Lower leg skin (tissue), 4 donors: Measurements from ENCODE around the gene PIP5K1B. TPM values are rescaled to one million over a fixed set of nuclear protein-coding genes. Genes with fewer than 3 reads are reported as not detected.

Experiments
- DNase-seq, 2 donors: peaks; one replicate each; pipeline ENCODE4 v3.0.0-alpha.2; 2019; ENCODE audit warnings: low spot score in 2 of 2
- H3K4me3 ChIP-seq: fragments of 200-600 bp; sonication (generic); 2 replicates; pipeline ENCODE4 v1.5.1; 2017; ENCODE audit warnings: mild to moderate bottlenecking, low read depth; ENCODE audit not compliant: poor library complexity, severe bottlenecking
- CTCF ChIP-seq, 3 donors: fragments of 450-650 bp; IDR thresholded peaks; one replicate each; pipeline ENCODE4 v1.5.1; 2016; ENCODE audit warnings: antibody characterized with exemption in 3 of 3, mild to moderate bottlenecking in 3 of 3, moderate library complexity in 2 of 3
- POLR2A ChIP-seq, 2 donors: fragments of 450-650 bp; IDR thresholded peaks; one replicate each; pipeline ENCODE4 v1.6.1; 2016 to 2017; ENCODE audit warnings: antibody characterized with exemption in 2 of 2, mild to moderate bottlenecking in 1 of 2, moderate library complexity in 1 of 2
- WGBS, 2 donors: methylation state at CpG; one replicate each; pipeline ENCODE4 v1.1.5; 2018; 5-methylcytosine and 5-hydroxymethylcytosine counted together
- intact Hi-C: fragments of 100-400 bp; cut with DNase I; formaldehyde crosslinking; loops from one replicate; pipeline ENCODE4 v1.15.0; 2023; ENCODE audit warnings: low total_unique reads
- total RNA-seq, 4 donors: library from RNA; depleted of rRNA; stranded (reverse); fragments of >200 nt; gene quantifications; one replicate each; pipeline ENCODE4 v1.1.0, GENCODE V29; 2016

The PIP5K1B gene
- total RNA-seq, 4 donors from 2014 or later = 0.42 to 3.3 (median 2.7) TPM

DNA sequence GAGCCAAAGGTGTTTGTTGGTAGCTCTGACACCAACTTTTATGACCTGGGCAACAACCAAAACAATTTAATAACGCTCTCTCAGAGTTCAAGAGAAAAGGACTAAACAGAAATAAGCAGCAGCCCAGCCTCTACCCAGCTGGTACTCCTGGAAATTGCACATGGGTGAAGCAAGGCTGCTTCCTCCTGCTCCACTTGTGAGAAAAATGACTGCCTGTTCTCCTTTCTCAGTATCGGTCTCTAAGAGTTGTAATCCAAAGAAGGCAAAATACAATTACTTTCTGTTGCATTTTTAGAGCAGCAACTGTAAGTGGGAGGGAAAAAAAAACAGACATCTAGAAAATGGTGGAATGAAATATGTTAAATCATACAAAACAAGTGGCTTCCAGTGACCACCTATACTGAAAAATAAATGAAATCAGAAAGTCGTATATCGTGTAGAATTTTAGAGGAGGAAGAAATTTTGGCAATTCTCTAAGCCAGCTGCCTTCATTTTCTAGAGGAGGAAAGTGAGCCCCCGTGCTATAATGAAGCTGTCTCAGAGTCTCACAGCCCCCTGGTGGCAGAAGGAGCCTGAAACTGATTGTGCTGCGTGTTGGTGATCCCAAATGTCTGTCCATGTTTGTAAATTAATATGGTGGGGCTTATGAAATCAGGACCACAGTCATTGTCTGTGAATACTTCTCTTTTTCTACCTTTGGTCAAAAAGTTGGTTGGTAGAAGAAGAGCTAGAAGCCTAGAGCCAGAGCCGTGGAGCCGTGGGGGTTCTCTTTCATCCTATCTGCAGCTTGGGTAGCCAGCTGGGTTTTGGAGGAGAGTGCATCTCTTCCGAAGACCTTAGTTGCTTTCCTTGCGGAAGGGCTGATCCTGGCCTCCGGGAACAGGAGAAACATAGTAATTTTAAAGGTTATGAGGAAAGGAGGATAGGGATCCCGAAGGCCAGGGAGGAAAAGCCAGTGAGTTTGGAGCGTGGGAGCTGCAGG is 139.9 kb downstream of the PIP5K1B start:
- H3K4me3 ChIP-seq = no peak overlapping the region

DNA sequence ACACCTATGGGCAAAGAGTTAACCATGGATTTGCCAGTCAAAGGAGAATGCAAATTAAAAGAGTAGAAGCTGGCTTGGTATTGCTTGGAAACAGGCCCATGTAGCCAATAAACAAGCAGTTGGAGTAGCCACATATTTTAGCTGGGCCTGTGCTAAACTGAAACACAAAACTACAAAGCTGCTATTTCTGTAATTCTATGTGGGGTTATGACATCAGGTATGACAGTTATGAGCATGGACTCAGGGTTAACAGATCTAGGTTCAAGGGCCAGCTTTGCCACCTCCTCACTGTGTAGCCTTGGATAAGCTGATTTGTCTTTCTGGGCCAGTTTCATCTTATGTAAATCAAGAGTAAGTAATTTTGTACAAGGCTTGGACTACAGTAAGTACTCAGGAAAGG is 142.7 kb downstream of the PIP5K1B start:
- intact Hi-C loops = no loop called here
- no peak overlapping the region for H3K4me3 ChIP-seq
- no peak for TF ChIP-seq CTCF (IDR thresholded peaks at IDR 0.05)
- no peak for TF ChIP-seq POLR2A (IDR thresholded peaks at IDR 0.05)
- no peak for DNase-seq

More for the DNA sequence above, 139.9 kb downstream of the PIP5K1B start:
- intact Hi-C loops = no loop called here
- TF ChIP-seq POLR2A (IDR thresholded peaks at IDR 0.05) (no peak), CTCF (IDR thresholded peaks at IDR 0.05) (no peak)
- no peak for DNase-seq
- WGBS, 2 donors = 70 to 71% methylated on average over 13 of the region's 13 CpGs

DNA sequence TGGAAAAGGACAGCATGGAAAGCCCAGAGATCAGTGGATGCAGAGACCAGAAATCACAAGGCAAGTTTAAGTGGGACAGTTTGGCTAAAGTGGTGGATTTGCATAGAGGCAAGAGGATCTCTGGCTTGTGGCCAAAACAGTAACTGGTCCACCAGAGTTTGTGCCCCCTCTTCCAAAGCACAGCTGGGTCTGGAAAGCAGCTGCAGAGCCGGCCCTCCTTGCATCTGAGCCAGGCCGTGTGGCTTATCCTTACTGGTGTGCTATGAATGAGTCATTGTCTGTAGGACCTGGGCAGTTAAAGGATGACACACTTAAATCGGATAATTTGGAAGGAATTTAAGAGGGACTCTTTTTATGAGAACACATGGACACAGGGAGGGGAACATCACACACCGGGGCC is 146.6 kb downstream of the PIP5K1B start:
- H3K4me3 ChIP-seq = no peak overlapping the region
- WGBS, 2 donors = 50 to 71% methylated on average over 4 of the region's 4 CpGs
- DNase-seq = no peak
- TF ChIP-seq POLR2A (IDR thresholded peaks at IDR 0.05) (no peak), CTCF (IDR thresholded peaks at IDR 0.05) (no peak)
- intact Hi-C loops = no loop called here

DNA sequence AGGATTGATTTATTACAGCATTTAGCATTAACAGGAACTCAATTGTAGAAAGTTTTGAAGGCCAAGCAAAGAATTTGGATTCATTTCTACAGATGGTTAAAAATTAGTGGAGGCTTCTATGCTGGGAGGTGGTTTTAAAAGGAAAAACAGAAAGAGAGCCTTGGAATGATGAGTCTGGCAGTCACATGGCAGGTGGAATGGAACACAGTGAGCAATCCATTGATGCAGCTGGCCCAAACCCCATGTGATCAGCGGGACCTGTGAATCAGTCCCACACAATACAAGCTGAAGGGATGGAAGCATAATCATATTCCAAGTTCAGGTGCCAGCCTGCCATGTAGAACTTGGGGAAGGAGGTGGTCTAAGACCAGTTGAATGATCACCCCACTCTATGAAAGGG is 147.9 kb downstream of the PIP5K1B start:
- intact Hi-C loops = no loop called here
- no peak for DNase-seq
- no peak overlapping the region for H3K4me3 ChIP-seq
- no peak for TF ChIP-seq CTCF (IDR thresholded peaks at IDR 0.05)
- TF ChIP-seq POLR2A (IDR thresholded peaks at IDR 0.05) = no peak
- 84 to 100% methylated on average over 1 of the region's 1 CpG for WGBS, 2 donors

DNA sequence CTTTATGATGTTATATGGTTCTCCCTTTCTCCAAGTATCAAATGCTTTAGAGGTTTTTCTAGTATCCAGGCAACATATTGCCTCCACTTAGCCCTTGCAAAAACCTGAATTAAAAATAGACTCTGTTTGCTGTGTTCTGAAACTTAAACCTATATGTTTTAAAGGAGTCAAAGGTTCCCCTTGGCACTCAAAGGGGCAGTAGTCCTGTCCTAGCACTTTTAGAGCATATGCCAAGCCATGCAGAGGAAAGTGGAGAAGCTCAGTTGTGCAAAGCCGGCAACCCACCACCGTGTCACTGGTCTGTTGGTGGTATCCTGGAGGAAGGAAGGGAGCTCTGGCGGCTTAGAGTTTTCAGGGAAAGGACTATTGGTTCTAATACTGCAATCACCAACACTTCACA is 154.3 kb downstream of the PIP5K1B start:
- no peak for TF ChIP-seq POLR2A (IDR thresholded peaks at IDR 0.05)
- TF ChIP-seq CTCF (IDR thresholded peaks at IDR 0.05) = no peak
- no peak for DNase-seq
- WGBS, 2 donors = 85 to 93% methylated on average over 3 of the region's 3 CpGs
- no peak overlapping the region for H3K4me3 ChIP-seq
- intact Hi-C loops = no loop called here
